NCI-H1092 treated with DMSO at 0.1 percent for 48 hours (cell line): ENCODE measurements around the gene ZNF740.

Source experiments
- DNase-seq: peaks from one replicate; lab custom pipeline; 2025; lab: John Stamatoyannopoulos, UW

Gene ZNF740

GRCh38 chr12:53214687-53215455 lies 34.3 kb downstream of the ZNF740 start:
- DNase-seq = no peak

- DNase-seq = no peak
These were observed 35.0 kb downstream of the ZNF740 start for GRCh38 chr12:53215497-53215896.

GRCh38 chr12:53217051-53217930 lies 36.8 kb downstream of the ZNF740 start:
- no peak for DNase-seq

GRCh38 chr12:53217931-53218307 lies 37.4 kb downstream of the ZNF740 start:
- DNase-seq = no peak

GRCh38 chr12:53218551-53219291 lies 38.2 kb downstream of the ZNF740 start:
- DNase-seq = no peak

- no peak for DNase-seq
These were observed 38.9 kb downstream of the ZNF740 start for GRCh38 chr12:53219292-53219955.

- no peak for DNase-seq
These were observed 39.6 kb downstream of the ZNF740 start for GRCh38 chr12:53219956-53220693.

- no peak for DNase-seq
These were observed 40.2 kb downstream of the ZNF740 start for GRCh38 chr12:53220694-53221202.

- no peak for DNase-seq
These were observed 40.9 kb downstream of the ZNF740 start for GRCh38 chr12:53221203-53222080.

GRCh38 chr12:53222170-53222721 lies 41.7 kb downstream of the ZNF740 start:
- no peak for DNase-seq

GRCh38 chr12:53222806-53223261 lies 42.3 kb downstream of the ZNF740 start:
- no peak for DNase-seq

GRCh38 chr12:53223389-53224060 lies 43.0 kb downstream of the ZNF740 start:
- DNase-seq = no peak

- no peak for DNase-seq
These were observed 43.8 kb downstream of the ZNF740 start for GRCh38 chr12:53224061-53224896.

- no peak for DNase-seq
These were observed 44.5 kb downstream of the ZNF740 start for GRCh38 chr12:53224897-53225634.

- DNase-seq = no peak
These were observed 45.3 kb downstream of the ZNF740 start for GRCh38 chr12:53225635-53226424.

GRCh38 chr12:53226815-53227214 lies 46.3 kb downstream of the ZNF740 start:
- DNase-seq = no peak

- DNase-seq = no peak
These were observed 46.8 kb downstream of the ZNF740 start for GRCh38 chr12:53227341-53227740.
